Gastrocnemius medialis (tissue), 4 donors: Measurements from ENCODE around the gene IKZF2.

Experiments used
- POLR2A ChIP-seq, 2 donors: fragments of 450-650 bp; IDR thresholded peaks; one replicate each; pipeline ENCODE4 v1.6.1; 2017; ENCODE audit warnings: antibody characterized with exemption in 2 of 2, mild to moderate bottlenecking in 2 of 2, moderate library complexity in 2 of 2
- TF ChIP-seq, protein P1 (sequence below), 5 experiments: fragments of 450-650 bp in 3 of 5; fragments of 200-600 bp in 2 of 5; sonication (generic) in 2 of 5; IDR thresholded peaks in 4 of 5; conservative IDR thresholded peaks in 1 of 5; 1 replicate in 4 of 5; 2 replicates in 1 of 5; pipeline ENCODE4 v1.5.1; 2016 to 2019; ENCODE audit warnings: antibody characterized with exemption in 5 of 5, mild to moderate bottlenecking in 3 of 5, moderate library complexity in 3 of 5

DNA sequence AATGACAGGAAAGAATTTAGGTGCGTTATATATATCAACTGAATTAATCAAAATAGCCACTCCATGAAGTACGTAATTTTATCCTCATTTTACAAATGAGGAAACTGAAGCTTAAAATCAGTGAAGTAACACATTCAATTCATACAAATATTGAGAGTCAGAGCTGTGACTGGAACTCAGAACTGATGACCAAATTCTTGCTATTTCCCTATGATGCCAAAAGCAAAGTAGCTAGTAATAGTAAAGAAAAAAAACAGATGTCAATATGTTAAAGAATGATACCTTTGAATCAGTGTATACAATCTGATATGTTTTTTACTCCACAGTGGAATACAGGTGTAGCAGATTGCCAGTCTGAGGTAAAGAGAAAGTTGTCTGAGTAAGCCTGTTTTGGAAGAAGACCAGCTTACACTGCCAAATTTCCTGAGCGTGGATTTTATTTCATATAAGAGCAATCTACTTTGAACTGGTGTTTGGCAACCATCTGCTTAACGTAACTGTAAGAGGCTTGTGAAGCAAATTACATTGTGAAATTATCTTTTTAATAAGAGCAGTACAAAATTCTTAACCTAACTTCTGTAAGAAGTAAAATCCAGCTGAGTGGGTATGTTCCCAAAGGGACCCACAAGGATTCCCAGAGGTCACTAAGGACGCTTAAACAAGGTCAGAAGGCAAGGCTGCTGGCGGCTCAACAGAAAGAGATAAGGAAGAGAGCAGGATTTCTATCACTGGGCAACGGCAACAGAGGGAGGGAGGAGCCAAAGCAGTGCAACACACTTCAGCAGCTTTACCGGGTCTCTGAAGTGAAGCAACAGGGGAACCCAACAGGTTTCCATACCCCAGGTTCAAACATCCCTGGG is 85.6 kb downstream of the IKZF2 start:
- TF ChIP-seq, protein P1, sequence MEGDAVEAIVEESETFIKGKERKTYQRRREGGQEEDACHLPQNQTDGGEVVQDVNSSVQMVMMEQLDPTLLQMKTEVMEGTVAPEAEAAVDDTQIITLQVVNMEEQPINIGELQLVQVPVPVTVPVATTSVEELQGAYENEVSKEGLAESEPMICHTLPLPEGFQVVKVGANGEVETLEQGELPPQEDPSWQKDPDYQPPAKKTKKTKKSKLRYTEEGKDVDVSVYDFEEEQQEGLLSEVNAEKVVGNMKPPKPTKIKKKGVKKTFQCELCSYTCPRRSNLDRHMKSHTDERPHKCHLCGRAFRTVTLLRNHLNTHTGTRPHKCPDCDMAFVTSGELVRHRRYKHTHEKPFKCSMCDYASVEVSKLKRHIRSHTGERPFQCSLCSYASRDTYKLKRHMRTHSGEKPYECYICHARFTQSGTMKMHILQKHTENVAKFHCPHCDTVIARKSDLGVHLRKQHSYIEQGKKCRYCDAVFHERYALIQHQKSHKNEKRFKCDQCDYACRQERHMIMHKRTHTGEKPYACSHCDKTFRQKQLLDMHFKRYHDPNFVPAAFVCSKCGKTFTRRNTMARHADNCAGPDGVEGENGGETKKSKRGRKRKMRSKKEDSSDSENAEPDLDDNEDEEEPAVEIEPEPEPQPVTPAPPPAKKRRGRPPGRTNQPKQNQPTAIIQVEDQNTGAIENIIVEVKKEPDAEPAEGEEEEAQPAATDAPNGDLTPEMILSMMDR (IDR thresholded peaks at IDR 0.05 in 4 of 5, conservative IDR thresholded peaks at IDR 0.05 in 1 of 5) = no peak
- TF ChIP-seq POLR2A (IDR thresholded peaks at IDR 0.05) = no peak
